Stomach (tissue), 4 donors: ENCODE measurements around the gene CBLB.

Experiments used
- CTCF ChIP-seq, 7 experiments: fragments of 450-650 bp in 4 of 7; fragments of 200-600 bp in 3 of 7; sonication (generic) in 3 of 7; IDR thresholded peaks; one replicate each; pipeline ENCODE4 v1.5.1; 2016 to 2019; ENCODE audit warnings: antibody characterized with exemption in 7 of 7, control low read depth in 2 of 7, mild to moderate bottlenecking in 1 of 7
- POLR2AphosphoS5 ChIP-seq, 3 donors: sonication (generic); formaldehyde crosslinking; IDR thresholded peaks; one replicate each; pipeline ENCODE4 v1.6.1; 2016; ENCODE audit warnings: antibody characterized with exemption in 3 of 3

- TF ChIP-seq CTCF (IDR thresholded peaks at IDR 0.05) (no peak), POLR2AphosphoS5 (IDR thresholded peaks at IDR 0.05) (no peak)
Observed at GRCh38 chr3:105829871-105830622, 38.8 kb downstream of the CBLB start.
